GM23338 (cell line): ENCODE data around the gene ST3GAL6. TPM values are rescaled to one million over a fixed set of nuclear protein-coding genes. Genes with fewer than 3 reads are reported as not detected.

ENCODE experiments used
- CREB1 ChIP-seq: fragments of 250-450 bp; sonication (Bioruptor Pico); IDR thresholded peaks from 2 replicates; pipeline ENCODE4 v1.5.0; 2020; ENCODE audit warnings: low read depth, mild to moderate bottlenecking, moderate library complexity
- ETS1 ChIP-seq: IDR thresholded peaks from 2 replicates; pipeline ENCODE4 v1.6.1; 2016; ENCODE audit warnings: antibody characterized with exemption
- JUNB ChIP-seq: IDR thresholded peaks from one replicate; pipeline ENCODE4 v1.6.1; 2016; ENCODE audit warnings: antibody characterized with exemption; ENCODE audit not compliant: unreplicated experiment
- NANOG ChIP-seq: IDR thresholded peaks from 2 replicates; pipeline ENCODE4 v1.6.1; 2016; ENCODE audit warnings: antibody characterized with exemption, borderline replicate concordance
- POLR2AphosphoS5 ChIP-seq: IDR thresholded peaks from 2 replicates; pipeline ENCODE4 v1.6.1; 2016; ENCODE audit warnings: antibody characterized with exemption, low read depth
- STAT1 ChIP-seq: IDR thresholded peaks from one replicate; pipeline ENCODE4 v1.6.1; 2016; ENCODE audit warnings: antibody characterized with exemption; ENCODE audit not compliant: unreplicated experiment
- ZNF331 ChIP-seq: fragments of 250-450 bp; sonication (Bioruptor Pico); IDR thresholded peaks from 2 replicates; pipeline ENCODE4 v1.5.0; 2020; ENCODE audit warnings: low read depth, mild to moderate bottlenecking, moderate library complexity
- polyA plus RNA-seq: library from polyadenylated mRNA; unstranded; fragments of >200 nt; fragmentation: Nextera tagmentation; extraction: Ambion mirVana; gene quantifications from 2 replicates; pipeline ENCODE4 v1.2.1, GENCODE V29; 2016
- total RNA-seq: library from RNA; depleted of rRNA; stranded (reverse); fragments of >200 nt; shearing (Covaris generic); gene quantifications from 2 replicates; pipeline ENCODE4 v1.2.3, GENCODE V29; 2014
- TF ChIP-seq, protein P1 (sequence below): fragments of 250-450 bp; sonication (Bioruptor Pico); IDR thresholded peaks from 2 replicates; pipeline ENCODE4 v1.5.0; 2020; ENCODE audit warnings: mild to moderate bottlenecking, moderate library complexity
- TF ChIP-seq, protein P2 (sequence below), 2 experiments: fragments of 200-600 bp in 1 of 2; sonication (generic) in 1 of 2; conservative IDR thresholded peaks; 2 replicates each; pipeline versions ENCODE4 v1.5.1 to v1.6.1; 2016 to 2017; ENCODE audit warnings: antibody characterized with exemption in 2 of 2, low read depth in 2 of 2, mild to moderate bottlenecking in 2 of 2, moderate library complexity in 1 of 2

Gene ST3GAL6
- total and polyA plus RNA-seq, 2 experiments from 2014 or later, result 4.7 to 8.1 TPM

DNA sequence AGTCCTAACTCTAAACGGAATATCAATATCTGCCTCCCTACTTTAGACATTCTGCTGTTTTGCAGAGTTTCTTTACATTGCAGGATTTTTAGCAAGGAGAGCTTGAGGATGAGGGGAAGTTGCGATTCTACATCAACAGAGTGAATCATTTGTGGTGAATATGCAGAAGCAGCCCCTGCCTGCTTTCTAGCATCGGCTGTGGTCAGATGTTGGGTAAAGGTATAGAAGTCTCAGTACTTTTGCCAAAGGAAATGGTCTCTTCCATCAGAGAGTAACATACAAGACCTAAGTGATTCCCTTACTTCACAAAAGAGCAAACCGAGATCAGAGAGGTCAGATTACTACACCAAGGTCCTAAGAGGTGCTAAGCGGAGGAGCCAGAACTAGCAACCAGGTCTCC lies 15.2 kb downstream of the ST3GAL6 start (continued):
- TF ChIP-seq, protein P1, sequence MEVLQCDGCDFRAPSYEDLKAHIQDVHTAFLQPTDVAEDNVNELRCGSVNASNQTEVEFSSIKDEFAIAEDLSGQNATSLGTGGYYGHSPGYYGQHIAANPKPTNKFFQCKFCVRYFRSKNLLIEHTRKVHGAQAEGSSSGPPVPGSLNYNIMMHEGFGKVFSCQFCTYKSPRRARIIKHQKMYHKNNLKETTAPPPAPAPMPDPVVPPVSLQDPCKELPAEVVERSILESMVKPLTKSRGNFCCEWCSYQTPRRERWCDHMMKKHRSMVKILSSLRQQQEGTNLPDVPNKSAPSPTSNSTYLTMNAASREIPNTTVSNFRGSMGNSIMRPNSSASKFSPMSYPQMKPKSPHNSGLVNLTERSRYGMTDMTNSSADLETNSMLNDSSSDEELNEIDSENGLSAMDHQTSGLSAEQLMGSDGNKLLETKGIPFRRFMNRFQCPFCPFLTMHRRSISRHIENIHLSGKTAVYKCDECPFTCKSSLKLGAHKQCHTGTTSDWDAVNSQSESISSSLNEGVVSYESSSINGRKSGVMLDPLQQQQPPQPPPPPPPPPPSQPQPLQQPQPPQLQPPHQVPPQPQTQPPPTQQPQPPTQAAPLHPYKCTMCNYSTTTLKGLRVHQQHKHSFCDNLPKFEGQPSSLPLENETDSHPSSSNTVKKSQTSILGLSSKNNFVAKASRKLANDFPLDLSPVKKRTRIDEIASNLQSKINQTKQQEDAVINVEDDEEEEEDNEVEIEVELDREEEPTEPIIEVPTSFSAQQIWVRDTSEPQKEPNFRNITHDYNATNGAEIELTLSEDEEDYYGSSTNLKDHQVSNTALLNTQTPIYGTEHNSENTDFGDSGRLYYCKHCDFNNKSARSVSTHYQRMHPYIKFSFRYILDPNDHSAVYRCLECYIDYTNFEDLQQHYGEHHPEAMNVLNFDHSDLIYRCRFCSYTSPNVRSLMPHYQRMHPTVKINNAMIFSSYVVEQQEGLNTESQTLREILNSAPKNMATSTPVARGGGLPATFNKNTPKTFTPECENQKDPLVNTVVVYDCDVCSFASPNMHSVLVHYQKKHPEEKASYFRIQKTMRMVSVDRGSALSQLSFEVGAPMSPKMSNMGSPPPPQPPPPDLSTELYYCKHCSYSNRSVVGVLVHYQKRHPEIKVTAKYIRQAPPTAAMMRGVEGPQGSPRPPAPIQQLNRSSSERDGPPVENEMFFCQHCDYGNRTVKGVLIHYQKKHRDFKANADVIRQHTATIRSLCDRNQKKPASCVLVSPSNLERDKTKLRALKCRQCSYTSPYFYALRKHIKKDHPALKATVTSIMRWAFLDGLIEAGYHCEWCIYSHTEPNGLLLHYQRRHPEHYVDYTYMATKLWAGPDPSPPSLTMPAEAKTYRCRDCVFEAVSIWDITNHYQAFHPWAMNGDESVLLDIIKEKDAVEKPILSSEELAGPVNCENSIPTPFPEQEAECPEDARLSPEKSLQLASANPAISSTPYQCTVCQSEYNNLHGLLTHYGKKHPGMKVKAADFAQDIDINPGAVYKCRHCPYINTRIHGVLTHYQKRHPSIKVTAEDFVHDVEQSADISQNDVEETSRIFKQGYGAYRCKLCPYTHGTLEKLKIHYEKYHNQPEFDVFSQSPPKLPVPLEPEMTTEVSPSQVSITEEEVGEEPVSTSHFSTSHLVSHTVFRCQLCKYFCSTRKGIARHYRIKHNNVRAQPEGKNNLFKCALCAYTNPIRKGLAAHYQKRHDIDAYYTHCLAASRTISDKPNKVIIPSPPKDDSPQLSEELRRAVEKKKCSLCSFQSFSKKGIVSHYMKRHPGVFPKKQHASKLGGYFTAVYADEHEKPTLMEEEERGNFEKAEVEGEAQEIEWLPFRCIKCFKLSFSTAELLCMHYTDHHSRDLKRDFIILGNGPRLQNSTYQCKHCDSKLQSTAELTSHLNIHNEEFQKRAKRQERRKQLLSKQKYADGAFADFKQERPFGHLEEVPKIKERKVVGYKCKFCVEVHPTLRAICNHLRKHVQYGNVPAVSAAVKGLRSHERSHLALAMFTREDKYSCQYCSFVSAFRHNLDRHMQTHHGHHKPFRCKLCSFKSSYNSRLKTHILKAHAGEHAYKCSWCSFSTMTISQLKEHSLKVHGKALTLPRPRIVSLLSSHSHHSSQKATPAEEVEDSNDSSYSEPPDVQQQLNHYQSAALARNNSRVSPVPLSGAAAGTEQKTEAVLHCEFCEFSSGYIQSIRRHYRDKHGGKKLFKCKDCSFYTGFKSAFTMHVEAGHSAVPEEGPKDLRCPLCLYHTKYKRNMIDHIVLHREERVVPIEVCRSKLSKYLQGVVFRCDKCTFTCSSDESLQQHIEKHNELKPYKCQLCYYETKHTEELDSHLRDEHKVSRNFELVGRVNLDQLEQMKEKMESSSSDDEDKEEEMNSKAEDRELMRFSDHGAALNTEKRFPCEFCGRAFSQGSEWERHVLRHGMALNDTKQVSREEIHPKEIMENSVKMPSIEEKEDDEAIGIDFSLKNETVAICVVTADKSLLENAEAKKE, result no peak
- no peak for TF ChIP-seq ZNF331 (CRISPR knock-in tag)
- TF ChIP-seq JUNB, result no peak
- no peak for TF ChIP-seq STAT1
- no peak for TF ChIP-seq POLR2AphosphoS5
- TF ChIP-seq, protein P2, sequence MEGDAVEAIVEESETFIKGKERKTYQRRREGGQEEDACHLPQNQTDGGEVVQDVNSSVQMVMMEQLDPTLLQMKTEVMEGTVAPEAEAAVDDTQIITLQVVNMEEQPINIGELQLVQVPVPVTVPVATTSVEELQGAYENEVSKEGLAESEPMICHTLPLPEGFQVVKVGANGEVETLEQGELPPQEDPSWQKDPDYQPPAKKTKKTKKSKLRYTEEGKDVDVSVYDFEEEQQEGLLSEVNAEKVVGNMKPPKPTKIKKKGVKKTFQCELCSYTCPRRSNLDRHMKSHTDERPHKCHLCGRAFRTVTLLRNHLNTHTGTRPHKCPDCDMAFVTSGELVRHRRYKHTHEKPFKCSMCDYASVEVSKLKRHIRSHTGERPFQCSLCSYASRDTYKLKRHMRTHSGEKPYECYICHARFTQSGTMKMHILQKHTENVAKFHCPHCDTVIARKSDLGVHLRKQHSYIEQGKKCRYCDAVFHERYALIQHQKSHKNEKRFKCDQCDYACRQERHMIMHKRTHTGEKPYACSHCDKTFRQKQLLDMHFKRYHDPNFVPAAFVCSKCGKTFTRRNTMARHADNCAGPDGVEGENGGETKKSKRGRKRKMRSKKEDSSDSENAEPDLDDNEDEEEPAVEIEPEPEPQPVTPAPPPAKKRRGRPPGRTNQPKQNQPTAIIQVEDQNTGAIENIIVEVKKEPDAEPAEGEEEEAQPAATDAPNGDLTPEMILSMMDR (conservative IDR thresholded peaks at IDR 0.05; ENCODE audit: low read depth in 2 of 2), result no peak
- TF ChIP-seq ETS1, result no peak
- TF ChIP-seq CREB1 (CRISPR knock-in tag), result no peak
- no peak for TF ChIP-seq NANOG
